NCI-H1417 treated with DMSO at 0.1 percent for 48 hours (cell line): Measurements from ENCODE around the gene GRAMD1B.

ENCODE experiments used
- DNase-seq: peaks from one replicate; lab custom pipeline; 2025; lab: John Stamatoyannopoulos, UW

Gene GRAMD1B

DNA sequence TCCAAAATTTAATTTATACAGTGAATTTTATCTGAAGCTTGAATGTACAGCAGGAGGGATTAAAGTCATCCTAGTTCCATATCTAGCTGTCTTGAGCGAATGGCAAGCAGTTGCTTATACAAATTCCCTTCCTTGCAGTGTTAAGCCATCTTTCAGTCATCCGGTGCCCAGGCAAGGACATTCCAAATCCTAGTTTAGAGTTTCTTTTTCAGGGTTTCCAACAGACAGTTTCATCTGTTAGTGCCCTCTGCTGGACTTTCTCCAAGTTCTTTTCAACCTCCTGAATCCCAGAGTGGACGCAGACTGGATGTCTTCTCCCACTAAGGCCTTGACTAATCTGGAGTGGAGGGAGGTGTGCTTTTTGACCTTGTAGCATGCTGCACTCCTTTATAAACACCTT, 45.4 kb downstream of the GRAMD1B start:
- no peak for DNase-seq

DNA sequence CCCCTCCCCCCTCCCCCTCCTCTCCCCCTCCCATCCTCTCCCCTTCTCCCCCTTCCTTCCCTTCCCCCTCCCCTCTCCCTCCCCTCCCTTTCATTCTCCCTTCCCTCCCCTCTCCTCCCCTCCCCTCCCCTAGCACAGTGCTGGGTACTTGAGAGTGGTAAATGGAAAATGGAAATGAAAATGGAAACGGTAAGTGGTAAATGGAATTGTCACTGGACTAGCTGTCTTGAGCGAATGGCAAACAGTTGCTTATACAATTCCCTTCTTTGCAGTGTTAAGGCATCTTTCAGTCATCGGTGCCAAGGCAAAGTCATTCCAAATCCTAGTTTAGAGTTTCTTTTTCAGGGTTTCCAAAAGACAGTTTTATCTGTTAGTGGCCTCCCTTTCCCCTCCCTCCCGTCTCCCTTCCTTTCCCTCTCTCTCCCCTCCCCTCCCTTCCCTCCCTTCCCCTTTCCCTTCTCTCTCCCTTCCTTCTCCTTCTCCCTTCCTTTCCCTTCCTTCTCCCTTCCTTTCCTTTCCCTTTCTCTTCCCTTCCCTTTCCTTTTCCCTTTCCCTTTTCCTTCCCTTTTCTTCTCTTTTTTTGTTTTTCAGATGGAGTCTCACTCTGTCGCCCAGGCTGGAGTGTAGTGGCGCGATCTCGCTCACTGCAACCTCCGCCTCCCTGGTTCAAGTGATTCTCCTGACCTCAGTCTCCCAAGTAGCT, 47.3 kb downstream of the GRAMD1B start:
- DNase-seq = no peak

DNA sequence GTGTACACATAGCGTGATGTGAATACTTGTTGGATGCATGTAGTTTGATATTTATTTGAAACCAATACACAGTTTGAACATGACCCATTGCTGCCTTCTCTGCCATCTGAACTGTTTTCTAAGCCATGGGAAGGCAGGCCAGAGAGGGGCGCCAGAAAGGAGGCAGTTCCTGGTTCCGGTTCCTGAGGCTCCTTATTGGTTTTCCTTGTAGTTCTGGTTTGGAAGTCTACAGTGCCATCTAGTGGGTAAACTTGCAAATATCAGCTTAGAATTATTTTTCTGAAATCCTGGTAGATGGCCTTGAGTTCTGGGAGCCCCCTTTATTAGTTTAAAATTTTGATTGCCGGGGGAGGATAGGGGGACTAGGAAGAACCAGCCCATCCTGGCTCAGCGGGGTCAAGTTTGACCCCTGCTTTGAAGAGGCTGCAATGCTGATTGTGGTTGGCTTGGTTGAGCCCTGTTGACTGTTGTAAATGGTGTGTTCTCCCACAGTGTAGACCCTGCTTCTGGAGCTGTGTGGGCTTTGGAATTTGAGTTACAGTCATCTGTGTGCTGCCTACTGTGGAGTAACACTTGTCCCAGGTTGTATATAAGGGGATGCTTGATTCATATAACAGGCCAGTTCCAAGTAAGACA, 48.4 kb downstream of the GRAMD1B start:
- DNase-seq = peak; percentile 85

DNA sequence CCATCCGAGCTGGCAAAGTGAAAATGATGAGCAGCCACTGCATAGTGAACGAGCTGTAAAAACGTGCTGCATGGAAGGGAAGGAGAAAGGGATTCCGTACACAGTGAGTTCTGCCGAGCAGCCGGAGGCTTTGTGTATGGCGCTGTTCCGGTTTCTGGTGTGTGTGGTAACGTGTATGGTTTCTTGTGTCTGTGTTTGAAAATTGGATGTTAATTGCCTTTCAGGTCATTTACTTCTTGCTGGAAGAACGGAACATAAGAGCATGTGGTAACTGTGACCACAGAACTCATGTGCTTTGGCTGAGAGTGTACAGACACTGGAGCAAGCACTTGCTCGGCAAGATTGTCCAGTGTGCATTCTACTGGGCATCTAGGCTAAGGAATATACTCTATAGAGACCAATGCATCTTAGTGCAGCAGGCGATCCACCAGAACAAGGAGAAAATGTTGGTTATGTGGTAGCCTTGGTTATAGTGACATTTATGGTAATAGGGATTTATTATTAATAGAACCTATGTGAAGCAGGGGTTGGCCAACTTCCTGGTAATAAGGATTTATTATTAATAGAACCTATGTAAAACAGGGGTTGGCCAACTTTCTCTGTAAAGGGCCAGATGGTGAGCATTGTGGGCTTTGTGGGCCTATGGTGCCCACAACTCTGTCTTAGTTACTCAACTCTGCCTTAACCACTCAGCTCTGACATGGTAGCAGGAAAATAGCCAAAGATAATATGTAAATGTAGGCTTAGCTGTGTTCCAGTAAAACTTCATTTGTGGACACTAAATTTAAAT, 49.2 kb downstream of the GRAMD1B start:
- no peak for DNase-seq

DNA sequence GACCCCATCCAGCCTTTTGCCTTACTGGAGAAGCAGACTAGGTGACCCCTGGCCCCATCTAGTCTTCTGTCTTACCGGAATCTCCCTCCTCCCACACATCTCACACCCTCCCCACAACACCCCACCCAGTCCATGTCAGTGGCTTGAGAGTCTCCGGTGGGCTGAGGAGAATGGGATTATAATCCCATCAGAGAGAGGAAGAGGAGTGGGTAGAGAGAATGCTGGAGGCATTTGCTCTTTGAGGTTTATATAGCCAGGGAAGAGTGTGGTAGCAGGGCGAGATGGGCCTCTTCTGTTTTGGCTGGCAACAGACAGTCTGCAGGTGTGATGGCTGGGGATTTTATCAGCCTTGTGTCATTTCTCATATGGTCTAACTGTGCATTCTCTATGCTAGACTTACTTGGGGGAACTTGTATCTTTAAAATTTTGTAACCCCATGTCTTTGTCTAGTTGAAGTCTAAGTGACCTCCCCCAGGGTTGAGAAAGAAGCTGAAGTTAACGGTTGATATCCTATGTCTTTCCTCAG, 50.3 kb downstream of the GRAMD1B start:
- DNase-seq = no peak

DNA sequence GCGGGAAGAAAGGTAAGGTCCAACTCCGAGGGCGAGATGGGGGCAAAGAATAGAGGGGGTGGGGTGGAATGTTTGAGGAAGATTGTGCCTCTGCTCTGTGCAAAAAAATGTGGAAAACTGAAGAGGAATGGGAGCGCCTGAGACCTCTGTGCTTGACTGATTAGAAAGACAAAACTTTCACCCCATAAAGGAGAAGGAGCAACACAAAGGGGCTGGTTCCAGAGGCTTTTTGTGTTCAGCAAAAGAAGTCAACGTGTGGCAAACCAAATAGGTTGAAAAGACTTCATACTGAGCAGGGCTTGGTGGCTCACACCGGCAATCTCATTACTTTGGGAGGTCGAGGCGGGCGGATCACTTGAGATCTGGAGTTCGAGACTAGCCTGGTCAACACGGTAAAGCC, 50.8 kb downstream of the GRAMD1B start:
- DNase-seq = no peak

DNA sequence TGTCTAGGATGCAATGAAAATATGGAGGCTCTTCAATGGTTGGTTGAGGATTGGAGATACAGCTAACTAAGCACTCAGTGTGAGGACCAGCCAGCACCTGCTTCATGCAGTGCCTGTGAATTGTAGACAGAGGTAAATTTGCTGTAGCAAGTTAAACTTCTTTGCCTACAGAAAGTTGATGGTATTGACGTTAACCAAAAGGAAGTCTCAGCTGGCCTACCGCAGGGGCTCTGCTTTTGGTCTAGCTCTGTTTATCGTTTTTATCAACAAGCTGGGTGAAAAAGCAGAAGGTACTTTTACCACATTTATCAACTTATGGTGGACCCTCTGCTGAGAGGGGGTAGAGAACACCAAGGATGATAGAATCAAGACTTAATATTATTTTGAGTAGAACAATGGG, 51.6 kb downstream of the GRAMD1B start:
- DNase-seq = no peak

DNA sequence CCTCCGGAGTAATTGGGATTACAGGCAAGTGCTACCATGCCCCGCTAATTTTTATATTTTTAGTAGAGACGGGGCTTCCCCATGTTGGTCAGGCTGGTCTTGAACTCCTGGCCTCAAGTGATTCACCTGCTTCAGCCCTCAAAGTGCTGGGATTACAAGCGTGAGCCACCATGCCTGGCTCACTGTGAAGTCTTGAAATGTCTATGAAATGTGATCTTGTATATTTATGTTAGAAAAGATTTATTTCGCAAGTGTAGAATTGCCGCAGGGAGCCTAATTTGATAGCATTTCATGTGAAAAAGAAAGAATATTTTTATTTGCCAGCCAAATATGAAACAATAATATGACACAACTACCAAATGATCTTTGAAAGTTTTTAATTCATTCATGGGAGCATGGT, 52.1 kb downstream of the GRAMD1B start:
- no peak for DNase-seq

DNA sequence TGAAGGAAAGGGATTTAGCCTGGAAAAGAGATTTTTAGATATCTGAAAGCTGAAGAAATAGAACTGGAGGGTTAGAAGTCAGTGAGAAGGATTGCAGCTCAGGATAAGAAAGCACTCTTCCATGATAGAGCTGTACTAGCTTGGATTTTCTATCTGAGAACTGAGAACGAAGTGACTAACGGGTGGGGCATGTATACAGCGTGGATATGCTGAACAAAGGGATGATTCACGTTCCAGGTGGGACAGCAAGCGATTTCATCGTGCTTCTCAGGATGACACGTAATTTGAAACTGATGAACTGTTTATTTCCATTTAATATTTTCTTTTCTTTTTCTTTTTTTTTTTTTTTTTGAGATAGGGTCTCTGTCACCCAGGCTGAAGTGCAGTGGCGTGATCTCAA, 53.0 kb downstream of the GRAMD1B start:
- no peak for DNase-seq

DNA sequence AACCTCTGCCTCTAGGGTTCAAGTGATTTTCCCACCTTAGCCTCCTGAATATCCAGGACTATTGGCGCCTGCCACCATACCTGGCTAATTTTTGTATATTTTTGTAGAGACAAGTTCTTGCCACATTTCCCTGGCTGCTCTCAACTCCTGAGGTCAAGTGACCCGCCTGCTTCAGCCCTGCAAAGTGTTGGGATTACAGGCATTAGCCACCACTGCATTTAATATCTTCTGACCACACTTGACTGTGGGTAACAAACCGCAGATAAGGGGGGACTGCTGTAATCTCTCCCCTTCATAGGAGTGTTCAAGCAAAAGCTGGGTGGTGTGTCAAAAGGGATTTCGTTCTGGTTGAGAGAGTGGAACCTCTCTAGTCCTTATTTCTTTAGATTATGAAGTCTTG, 53.4 kb downstream of the GRAMD1B start:
- DNase-seq = no peak

DNA sequence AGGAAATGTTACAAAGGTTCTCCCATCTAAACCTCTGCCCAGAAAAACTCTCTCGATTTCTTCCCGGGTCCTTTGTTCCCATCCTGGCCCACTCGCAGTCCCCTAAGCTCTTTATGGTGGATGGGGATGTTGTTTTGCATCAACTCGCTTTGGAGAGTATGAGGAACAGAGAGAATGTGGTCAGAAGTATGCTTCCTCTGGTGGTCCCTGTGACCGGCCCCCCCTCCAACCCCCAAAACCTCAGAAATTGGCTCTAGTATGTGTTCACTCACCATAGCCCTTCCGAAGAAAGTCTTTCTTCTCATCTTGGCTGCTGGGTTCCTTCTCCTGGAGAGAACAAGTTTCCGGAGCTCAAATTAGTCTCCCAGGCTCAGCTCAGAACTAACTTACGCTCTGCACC, 54.4 kb downstream of the GRAMD1B start:
- no peak for DNase-seq

DNA sequence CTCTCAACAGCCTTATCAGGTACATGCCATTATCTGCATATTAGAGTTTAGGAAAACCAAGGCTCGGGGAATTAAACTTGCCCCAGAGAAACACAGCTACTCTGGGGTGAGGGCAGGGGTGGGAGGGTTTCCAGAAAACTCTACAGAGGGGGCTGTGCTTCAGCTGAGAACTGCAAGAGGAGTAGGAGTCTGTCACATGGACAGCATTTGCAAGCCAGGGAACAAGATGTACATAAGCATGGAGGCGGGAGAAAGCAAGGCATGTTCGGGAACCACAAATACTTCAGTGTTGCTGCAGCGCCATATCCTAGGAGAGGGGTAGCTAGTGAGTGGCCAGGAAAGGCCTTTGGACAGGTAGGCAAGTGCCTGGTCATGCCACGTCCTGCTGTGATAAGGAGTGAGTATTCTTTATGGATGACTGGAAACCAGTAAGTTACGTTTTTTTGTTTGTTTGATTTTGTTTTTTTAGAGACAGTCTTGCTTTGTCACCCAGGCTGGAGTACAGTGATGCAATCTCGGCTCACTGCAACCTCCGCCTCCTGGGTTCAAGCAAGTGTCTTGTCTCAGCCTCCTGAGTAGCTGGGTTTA, 57.2 kb downstream of the GRAMD1B start:
- DNase-seq = no peak

DNA sequence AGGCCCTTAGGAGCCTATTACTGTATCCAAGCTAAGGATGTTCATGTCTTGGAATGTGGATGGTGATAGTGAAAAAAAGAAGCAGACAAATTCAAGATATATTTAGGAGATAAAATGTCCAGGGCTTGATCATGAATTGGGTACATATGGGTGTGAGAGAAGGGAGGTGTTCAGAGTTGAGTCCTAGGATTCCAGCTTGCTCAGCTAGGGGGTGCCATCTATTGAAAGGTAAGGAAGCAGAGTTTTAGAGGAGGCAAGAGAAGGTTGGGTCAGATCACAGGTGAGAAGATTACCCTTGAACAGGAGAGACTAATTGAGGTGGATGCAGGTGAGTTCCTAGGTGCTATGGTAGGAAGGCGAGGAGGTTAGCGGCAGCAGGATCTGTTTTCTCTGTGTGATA, 60.5 kb downstream of the GRAMD1B start:
- no peak for DNase-seq

DNA sequence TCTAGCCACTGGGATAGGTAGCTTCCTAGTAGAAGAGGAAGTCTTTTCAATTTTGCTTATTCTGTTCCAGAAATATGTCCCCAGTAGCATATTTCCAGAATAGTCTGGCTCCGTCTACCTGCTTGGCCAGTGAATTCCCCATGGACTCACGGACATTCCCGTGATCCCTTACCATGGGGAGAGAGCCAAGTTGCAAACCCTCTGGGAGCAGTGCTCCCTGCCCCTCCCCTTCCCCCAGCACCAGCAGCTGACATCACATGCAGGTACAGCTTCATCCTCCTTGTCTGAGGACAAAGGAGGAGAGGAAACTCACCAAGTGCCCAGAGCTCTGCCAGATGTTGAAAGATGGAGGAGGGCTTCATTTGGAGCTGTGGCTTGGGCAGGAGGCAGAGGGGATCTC, 61.2 kb downstream of the GRAMD1B start:
- DNase-seq = no peak

DNA sequence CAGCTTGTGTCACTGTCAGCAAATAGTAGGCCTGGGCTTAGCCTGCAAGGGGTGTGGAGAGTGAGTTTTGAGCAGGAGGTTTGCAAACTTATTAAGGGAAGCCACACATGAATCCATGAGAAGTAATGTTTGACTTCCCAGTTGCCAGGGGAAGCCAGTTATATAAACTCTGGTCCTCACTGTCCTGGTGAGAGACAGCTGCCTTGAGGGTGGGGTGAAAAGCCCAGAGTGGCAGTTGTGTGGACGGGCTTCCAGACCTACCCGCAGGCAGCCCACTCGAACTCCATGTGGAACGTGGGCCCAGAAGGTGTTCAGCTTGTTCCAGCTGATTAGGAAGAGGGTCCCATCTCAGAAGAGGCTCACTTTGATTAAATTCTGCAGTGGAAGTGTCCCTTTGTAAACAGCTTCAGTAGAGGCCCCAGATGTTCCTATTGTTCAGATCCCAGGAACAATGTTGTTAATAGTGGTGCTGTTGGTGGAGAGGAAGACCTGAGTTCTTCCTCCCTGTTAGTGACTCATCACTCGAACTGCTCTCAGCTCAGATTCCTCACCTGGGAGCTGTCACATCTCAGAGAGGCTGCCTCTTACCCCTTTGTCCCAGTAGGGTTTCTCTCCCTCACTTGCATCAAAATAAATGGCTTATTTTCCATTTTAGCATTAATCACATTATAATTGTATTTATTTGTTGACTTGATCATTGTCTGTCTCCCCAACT, 63.4 kb downstream of the GRAMD1B start:
- no peak for DNase-seq

DNA sequence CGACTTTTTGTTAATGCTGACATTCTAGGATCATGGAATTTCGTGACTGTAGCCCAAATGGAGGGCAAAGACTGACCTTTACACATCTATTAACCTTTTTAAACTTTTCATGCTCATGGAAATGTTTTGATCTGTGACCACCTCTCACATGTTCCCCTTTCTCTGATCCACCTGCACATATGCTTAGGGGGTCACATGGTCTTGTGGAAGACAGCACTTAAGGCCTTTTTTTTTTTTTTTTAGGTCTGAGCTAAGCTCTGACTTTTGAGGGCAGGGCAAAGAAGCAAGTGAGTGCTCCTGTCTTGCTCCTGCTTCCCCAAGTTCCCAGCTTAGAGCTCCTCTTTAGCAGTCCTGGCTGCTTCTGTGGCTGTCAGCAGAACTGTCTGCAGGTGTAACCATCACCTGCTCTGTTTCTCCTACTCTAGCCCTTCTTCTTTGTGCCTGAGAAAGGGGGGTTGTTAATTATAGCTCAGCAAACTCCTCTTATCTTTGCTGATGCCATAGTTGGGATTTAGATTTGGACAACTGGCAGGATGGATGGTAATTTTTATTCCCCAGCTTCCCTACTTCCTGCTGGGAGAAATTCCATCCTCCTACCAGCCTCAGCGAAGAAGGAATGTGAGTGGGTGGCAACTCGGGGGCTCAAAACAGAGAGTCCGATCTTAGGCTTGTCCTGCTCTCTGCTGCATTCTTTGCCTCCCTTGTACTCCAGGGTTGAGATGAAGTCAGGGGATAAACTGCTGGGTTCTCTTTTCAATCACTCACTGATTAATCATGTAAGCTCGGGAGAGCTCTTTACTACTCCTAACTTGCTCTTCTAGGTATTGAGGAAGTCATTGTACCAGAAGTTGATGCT, 64.4 kb downstream of the GRAMD1B start:
- no peak for DNase-seq

DNA sequence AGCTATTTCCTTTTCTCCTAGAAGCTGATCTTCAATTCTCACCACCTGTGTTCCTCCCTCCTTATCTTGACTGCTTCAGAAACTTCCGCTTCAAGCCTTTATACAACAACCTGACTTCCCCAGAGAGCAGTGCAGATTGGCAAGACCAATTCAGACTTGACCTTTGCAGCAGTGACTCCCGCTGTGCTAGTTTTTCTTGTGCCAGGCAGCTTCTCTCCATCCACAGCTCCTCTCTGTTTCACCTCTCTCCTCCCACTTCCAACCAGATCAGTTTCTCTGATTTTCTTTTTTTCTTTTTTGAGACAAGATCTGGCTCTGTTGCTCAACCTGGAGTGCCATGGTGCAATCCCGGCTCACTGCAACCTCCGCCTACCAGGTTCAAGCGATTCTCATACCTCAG, 74.3 kb downstream of the GRAMD1B start:
- DNase-seq = no peak

DNA sequence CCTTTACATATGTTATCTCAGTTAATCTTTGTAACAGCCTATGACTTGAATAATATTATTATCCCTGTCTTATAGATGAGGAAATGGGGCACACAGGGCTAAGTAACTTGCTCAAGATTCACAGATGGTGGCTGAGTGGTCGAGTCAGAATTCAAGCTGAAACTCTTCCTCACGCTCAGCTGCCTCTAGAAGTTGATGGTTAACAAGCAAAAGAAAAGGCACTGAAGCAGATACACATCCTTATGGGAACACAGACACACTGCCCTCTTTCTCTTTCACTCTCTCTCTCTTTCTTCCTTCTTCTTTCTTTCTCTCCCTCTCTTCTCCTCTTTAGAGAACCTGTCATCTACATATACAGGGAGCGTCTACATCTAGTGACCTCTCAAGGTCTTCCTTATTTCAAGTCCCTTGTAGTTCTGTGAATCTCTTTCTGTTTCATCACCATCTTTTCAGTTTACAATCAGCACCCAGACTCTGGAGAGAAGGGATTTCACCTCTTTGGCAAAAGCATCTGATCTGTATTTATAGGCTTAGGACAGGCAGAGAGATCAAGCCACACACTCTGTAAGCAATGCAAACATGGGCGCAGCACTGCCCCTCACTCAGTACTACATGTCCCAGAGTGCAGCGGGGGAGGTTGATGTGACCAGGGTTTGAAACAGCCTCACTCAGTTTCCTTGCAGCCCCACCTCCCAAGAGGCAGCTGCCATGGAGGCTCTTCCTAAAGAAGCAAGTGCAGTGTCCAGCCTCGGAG, 75.7 kb downstream of the GRAMD1B start:
- no peak for DNase-seq

DNA sequence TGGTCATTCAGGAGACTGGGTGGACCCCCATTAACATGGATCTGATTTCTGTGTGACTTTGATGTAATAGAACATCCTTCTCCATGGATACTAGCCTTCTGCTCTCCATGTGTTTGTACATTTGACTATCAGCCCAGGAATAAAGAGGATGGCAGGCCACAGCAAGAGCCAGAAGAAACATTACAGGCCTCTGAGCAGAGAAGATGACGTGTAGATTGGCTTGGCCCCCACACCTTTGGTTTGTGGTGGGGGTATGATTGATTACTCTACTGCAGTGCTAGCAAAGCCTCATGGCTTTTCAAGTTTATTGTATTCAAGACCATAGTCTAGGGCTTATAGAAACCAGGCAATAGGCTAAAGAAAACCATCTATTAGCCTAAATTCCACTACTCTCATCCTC, 77.0 kb downstream of the GRAMD1B start:
- no peak for DNase-seq
